ENCODE measurements around the gene ELAC2.

The ELAC2 gene

DNA sequence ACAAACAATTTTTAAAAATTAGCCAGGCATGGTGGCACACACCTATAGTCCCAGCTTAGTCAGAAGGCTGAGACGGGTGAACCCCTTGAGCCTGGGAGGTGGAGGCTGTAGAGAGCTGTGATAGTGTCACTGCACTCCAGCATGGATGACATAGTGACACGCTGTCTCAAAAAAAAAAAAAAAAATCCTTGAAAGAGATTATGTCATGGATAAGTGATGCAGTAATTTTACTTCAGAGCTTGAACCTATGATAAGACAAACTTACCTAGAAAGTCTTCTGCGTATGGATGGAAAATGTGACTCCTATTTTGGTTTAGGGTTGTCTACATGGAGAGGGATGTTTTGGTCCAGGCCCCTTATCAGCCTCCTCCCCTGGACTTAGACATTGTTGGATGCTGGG lies 51.8 kb downstream of the ELAC2 start:
- TF ChIP-seq TAF1 (IDR thresholded peaks at IDR 0.05; ENCODE audit: low read depth) (no peak), YY1 (IDR thresholded peaks at IDR 0.05; ENCODE audit: low read depth) (no peak)

DNA sequence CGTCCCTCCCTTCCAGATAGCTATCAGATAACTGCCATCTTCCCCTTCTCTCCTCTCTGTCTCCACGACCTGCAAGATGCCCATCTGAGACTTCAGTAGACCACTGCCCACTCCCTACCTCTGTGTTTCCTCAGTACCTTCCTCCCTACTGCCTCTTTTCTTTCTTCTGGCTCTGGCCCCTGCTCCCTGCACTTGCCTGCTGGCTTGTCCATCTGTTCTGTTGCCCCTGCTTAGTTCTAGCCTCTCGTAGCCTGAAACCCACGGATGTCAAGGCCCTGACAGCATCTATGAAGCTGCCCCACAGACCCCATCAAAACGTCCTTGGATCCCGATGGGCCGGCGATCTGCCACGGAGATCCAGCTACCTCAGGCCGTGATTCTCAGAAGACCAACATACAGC lies 53.0 kb downstream of the ELAC2 start:
- TF ChIP-seq ZBTB7A (IDR thresholded peaks at IDR 0.05; ENCODE audit: low read depth) (no peak), EGR1 (IDR thresholded peaks at IDR 0.05) (no peak), FOXM1 (IDR thresholded peaks at IDR 0.05; ENCODE audit: borderline replicate concordance, low read depth) (no peak)
- TF ChIP-seq, protein P1, sequence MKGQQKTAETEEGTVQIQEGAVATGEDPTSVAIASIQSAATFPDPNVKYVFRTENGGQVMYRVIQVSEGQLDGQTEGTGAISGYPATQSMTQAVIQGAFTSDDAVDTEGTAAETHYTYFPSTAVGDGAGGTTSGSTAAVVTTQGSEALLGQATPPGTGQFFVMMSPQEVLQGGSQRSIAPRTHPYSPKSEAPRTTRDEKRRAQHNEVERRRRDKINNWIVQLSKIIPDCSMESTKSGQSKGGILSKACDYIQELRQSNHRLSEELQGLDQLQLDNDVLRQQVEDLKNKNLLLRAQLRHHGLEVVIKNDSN (IDR thresholded peaks at IDR 0.05), result no peak

DNA sequence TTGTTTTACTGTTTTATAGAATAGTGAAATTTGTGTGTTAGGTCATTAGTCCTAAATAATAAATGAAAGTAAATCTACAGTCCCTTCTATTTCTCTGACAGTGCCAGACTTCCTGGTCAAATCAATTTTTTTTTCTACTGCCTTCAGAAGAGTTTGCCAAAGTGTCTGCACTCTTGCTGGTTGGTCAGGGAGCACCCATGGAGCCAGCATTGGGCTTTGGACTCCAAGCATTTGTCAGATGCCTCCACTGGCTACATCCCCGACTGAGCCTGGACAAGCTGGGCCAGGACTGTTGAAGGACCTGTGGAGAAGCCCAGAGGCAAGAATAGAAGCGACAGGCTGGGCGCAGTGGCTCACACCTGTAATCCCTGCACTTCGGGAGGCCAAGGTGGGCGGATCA lies 53.7 kb downstream of the ELAC2 start:
- TF ChIP-seq EP300 (IDR thresholded peaks at IDR 0.05; ENCODE audit: borderline replicate concordance), result no peak
- TF ChIP-seq TCF12 (IDR thresholded peaks at IDR 0.05; ENCODE audit: low read depth), result no peak
- no peak for TF ChIP-seq CEBPB (IDR thresholded peaks at IDR 0.05)
- TF ChIP-seq FOXM1 (IDR thresholded peaks at IDR 0.05; ENCODE audit: borderline replicate concordance, low read depth), result no peak
- TF ChIP-seq, protein P1 (IDR thresholded peaks at IDR 0.05), result no peak

DNA sequence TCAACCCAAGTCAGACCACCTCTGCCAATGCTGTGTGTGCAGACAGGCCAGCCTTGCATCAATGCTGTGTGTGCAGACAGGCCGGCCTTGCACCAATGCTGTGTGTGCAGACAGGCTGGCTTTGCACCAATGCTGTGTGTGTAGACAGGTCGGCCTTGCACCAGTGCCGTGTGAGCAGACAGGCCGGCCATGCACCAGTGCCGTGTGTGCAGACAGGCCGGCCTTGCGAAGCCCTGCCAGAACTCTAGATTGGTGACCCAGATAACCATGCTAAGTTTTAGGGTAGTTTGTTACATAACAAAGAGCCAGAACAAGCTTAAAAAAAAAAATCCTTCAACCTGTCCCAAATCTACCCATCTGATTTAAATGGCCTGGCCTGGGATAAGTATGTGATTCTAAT lies 54.3 kb downstream of the ELAC2 start:
- TF ChIP-seq NFIC (IDR thresholded peaks at IDR 0.05), result no peak
- TF ChIP-seq CEBPB (IDR thresholded peaks at IDR 0.05), result no peak
- TF ChIP-seq FOXM1 (IDR thresholded peaks at IDR 0.05; ENCODE audit: borderline replicate concordance, low read depth), result no peak
- TF ChIP-seq, protein P2, sequence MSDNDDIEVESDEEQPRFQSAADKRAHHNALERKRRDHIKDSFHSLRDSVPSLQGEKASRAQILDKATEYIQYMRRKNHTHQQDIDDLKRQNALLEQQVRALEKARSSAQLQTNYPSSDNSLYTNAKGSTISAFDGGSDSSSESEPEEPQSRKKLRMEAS (IDR thresholded peaks at IDR 0.05), result no peak
- TF ChIP-seq EGR1 (IDR thresholded peaks at IDR 0.05), result no peak
- no peak for TF ChIP-seq ZBTB7A (IDR thresholded peaks at IDR 0.05; ENCODE audit: low read depth)
- TF ChIP-seq EP300 (IDR thresholded peaks at IDR 0.05; ENCODE audit: borderline replicate concordance), result no peak
- no peak for TF ChIP-seq RAD21 (IDR thresholded peaks at IDR 0.05; ENCODE audit: low read depth)
- TF ChIP-seq, protein P1 (IDR thresholded peaks at IDR 0.05), result no peak
- TF ChIP-seq CREB1 (IDR thresholded peaks at IDR 0.05; ENCODE audit: low read depth), result no peak
- no peak for TF ChIP-seq TEAD4 (IDR thresholded peaks at IDR 0.05)
- TF ChIP-seq TAF1 (IDR thresholded peaks at IDR 0.05; ENCODE audit: low read depth), result no peak
- TF ChIP-seq YY1 (IDR thresholded peaks at IDR 0.05; ENCODE audit: low read depth), result no peak
- TF ChIP-seq, protein P3, sequence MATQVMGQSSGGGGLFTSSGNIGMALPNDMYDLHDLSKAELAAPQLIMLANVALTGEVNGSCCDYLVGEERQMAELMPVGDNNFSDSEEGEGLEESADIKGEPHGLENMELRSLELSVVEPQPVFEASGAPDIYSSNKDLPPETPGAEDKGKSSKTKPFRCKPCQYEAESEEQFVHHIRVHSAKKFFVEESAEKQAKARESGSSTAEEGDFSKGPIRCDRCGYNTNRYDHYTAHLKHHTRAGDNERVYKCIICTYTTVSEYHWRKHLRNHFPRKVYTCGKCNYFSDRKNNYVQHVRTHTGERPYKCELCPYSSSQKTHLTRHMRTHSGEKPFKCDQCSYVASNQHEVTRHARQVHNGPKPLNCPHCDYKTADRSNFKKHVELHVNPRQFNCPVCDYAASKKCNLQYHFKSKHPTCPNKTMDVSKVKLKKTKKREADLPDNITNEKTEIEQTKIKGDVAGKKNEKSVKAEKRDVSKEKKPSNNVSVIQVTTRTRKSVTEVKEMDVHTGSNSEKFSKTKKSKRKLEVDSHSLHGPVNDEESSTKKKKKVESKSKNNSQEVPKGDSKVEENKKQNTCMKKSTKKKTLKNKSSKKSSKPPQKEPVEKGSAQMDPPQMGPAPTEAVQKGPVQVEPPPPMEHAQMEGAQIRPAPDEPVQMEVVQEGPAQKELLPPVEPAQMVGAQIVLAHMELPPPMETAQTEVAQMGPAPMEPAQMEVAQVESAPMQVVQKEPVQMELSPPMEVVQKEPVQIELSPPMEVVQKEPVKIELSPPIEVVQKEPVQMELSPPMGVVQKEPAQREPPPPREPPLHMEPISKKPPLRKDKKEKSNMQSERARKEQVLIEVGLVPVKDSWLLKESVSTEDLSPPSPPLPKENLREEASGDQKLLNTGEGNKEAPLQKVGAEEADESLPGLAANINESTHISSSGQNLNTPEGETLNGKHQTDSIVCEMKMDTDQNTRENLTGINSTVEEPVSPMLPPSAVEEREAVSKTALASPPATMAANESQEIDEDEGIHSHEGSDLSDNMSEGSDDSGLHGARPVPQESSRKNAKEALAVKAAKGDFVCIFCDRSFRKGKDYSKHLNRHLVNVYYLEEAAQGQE (IDR thresholded peaks at IDR 0.05; ENCODE audit: low read depth), result no peak
- no peak for TF ChIP-seq TCF12 (IDR thresholded peaks at IDR 0.05; ENCODE audit: low read depth)

DNA sequence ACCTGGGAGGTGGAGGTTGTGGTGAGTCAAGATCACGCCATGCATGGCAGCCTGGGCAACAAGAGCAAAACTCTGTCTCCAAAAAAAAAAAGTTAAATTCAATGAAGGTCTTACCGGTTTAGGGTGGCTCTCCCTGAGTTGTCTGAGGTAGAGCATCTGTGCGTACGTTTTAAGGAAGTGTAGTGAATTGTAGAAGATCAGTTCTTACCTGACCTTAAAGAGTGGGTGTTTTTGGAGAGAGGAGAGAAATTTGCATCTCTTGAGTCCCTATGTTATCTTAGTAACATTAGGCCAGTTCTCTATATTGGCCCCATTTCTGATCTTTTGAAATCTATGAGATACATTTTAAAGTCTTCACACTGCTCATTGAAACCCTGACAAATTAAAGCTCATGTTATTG lies 56.2 kb downstream of the ELAC2 start:
- TF ChIP-seq NFIC (IDR thresholded peaks at IDR 0.05) (no peak), FOXM1 (IDR thresholded peaks at IDR 0.05; ENCODE audit: borderline replicate concordance, low read depth) (no peak), EGR1 (IDR thresholded peaks at IDR 0.05) (no peak), TEAD4 (IDR thresholded peaks at IDR 0.05) (no peak), RAD21 (IDR thresholded peaks at IDR 0.05; ENCODE audit: low read depth) (no peak), TAF1 (IDR thresholded peaks at IDR 0.05; ENCODE audit: low read depth) (no peak), EP300 (IDR thresholded peaks at IDR 0.05; ENCODE audit: borderline replicate concordance) (no peak), TCF12 (IDR thresholded peaks at IDR 0.05; ENCODE audit: low read depth) (no peak), CEBPB (IDR thresholded peaks at IDR 0.05) (no peak), CREB1 (IDR thresholded peaks at IDR 0.05; ENCODE audit: low read depth) (no peak), YY1 (IDR thresholded peaks at IDR 0.05; ENCODE audit: low read depth) (no peak), ZBTB7A (IDR thresholded peaks at IDR 0.05; ENCODE audit: low read depth) (no peak)
- TF ChIP-seq, protein P2 (IDR thresholded peaks at IDR 0.05), result no peak
- TF ChIP-seq, protein P1 (IDR thresholded peaks at IDR 0.05), result no peak
- TF ChIP-seq, protein P3 (IDR thresholded peaks at IDR 0.05; ENCODE audit: low read depth), result no peak

DNA sequence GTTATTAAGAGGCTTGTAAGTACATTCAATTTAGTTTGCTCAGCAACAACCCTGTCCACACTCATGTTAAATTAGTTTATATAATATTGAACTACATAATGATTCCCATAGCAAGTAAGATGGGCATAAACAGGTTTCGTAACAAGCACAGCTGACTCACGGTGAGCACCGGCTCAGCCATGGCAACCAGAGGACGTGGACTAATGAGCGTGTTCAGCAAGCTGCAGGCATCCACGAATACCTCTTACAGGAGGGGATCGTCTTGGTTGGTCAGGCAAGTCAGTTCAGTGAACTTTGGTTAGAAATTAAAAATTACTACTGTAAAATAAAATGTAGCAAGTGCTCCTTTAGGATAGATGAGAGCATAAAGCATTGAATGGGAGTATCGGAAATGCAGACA lies 58.4 kb downstream of the ELAC2 start:
- TF ChIP-seq NFIC (IDR thresholded peaks at IDR 0.05), result no peak
- no peak for TF ChIP-seq ZBTB7A (IDR thresholded peaks at IDR 0.05; ENCODE audit: low read depth)
- TF ChIP-seq CEBPB (IDR thresholded peaks at IDR 0.05), result no peak
- no peak for TF ChIP-seq CREB1 (IDR thresholded peaks at IDR 0.05; ENCODE audit: low read depth)
- TF ChIP-seq, protein P1 (IDR thresholded peaks at IDR 0.05), result no peak
- TF ChIP-seq TEAD4 (IDR thresholded peaks at IDR 0.05), result no peak
- TF ChIP-seq, protein P2 (IDR thresholded peaks at IDR 0.05), result no peak
- TF ChIP-seq YY1 (IDR thresholded peaks at IDR 0.05; ENCODE audit: low read depth), result no peak
- TF ChIP-seq EP300 (IDR thresholded peaks at IDR 0.05; ENCODE audit: borderline replicate concordance), result no peak
- TF ChIP-seq FOXM1 (IDR thresholded peaks at IDR 0.05; ENCODE audit: borderline replicate concordance, low read depth), result no peak
- TF ChIP-seq, protein P3 (IDR thresholded peaks at IDR 0.05; ENCODE audit: low read depth), result no peak

All from Ishikawa (cell line).